Right lobe of liver (tissue), 6 donors: ENCODE results near the gene VAV2. TPM values are rescaled to one million over a fixed set of nuclear protein-coding genes. Genes with fewer than 3 reads are reported as not detected.
A peak's percentile ranks its signal among the peaks of the same experiment; 100 is the strongest.

Experiments used
- ATAC-seq, 4 donors: fragments of 200-7000 bp; cut with Tn5 transposase; one replicate each; pipeline ENCODE4 v1.9.1; 2020; ENCODE audit warnings: mild to moderate bottlenecking in 4 of 4, moderate library complexity in 4 of 4
- DNase-seq, 3 donors: peaks; one replicate each; pipeline ENCODE4 v3.0.0-alpha.2; 2020
- H3K27ac ChIP-seq, 3 donors: fragments of 200-600 bp; one replicate each; pipeline ENCODE4 v1.8.0; 2022
- H3K27me3 ChIP-seq, 2 donors: fragments of 200-600 bp; one replicate each; pipeline ENCODE4 v1.8.0; 2022
- H3K36me3 ChIP-seq, 4 donors: fragments of 200-600 bp; sonication (generic) in 1 of 4; one replicate each; pipeline versions ENCODE4 v1.5.1 to v1.8.0; 2017 to 2022; ENCODE audit warnings: control low read depth in 1 of 4
- H3K4me1 ChIP-seq, 4 donors: fragments of 200-600 bp; sonication (generic) in 1 of 4; one replicate each; pipeline versions ENCODE4 v1.5.1 to v1.8.0; 2017 to 2022; ENCODE audit warnings: control low read depth in 1 of 4
- H3K4me3 ChIP-seq, 3 donors: fragments of 200-600 bp; one replicate each; pipeline ENCODE4 v1.8.0; 2022
- H3K9me3 ChIP-seq, 4 donors: fragments of 200-600 bp; sonication (generic) in 1 of 4; one replicate each; pipeline versions ENCODE4 v1.5.1 to v1.8.0; 2017 to 2022; ENCODE audit warnings: control low read depth in 1 of 4
- CTCF ChIP-seq, 4 donors: fragments of 200-600 bp in 3 of 4; fragments of 450-650 bp in 1 of 4; IDR thresholded peaks; one replicate each; pipeline versions ENCODE4 v1.5.1 to v1.8.0; 2016 to 2022; ENCODE audit warnings: antibody characterized with exemption in 4 of 4, mild to moderate bottlenecking in 2 of 4
- POLR2A ChIP-seq: fragments of 450-650 bp; IDR thresholded peaks from one replicate; pipeline ENCODE4 v1.6.1; 2017; ENCODE audit warnings: antibody characterized with exemption, mild to moderate bottlenecking
- WGBS: methylation state at CpG from one replicate; pipeline ENCODE4 v1.1.6; 2018; ENCODE audit warnings: low coverage, low lambda C conversion rate; ENCODE audit not compliant: insufficient coverage; ENCODE audit errors: missing lambda C conversion rate; 5-methylcytosine and 5-hydroxymethylcytosine counted together
- intact Hi-C, 2 donors: fragments of 100-400 bp; cut with DNase I; formaldehyde crosslinking; loops; one replicate each; pipeline versions ENCODE4 v1.11.2 to v1.14.1; 2022
- total RNA-seq, 6 experiments: library from RNA; depleted of rRNA in 2 of 6; stranded (reverse); fragments of >200 nt in 2 of 6; fragmentation: NEBNext Ultra II Directional in 3 of 6; extraction: Animal tissue kit (Norgen Biotek cat#: 25700) in 3 of 6; gene quantifications; one replicate each; pipeline versions ENCODE4 v1.1.0 to v1.2.4, GENCODE V29; 2016 to 2023
- donor health status: DM: no; HTN: yes; CAD: no.
- donor health status: DM: no; HTN: no; CAD: no.
- donor health status: DM: no; HTN: no; CAD: no.
- donor health status: DM: no; HTN: yes; CAD: no.
- donor health status: DM: no; HTN: yes; CAD: no.

VAV2 gene
- total RNA-seq, 6 experiments from 2014 or later: 30.1 to 44.3 (median 34.9) TPM

- DNase-seq: no peak
Measured at GRCh38 chr9:133853331-133853730, 138.8 kb downstream of the VAV2 start.

DNA sequence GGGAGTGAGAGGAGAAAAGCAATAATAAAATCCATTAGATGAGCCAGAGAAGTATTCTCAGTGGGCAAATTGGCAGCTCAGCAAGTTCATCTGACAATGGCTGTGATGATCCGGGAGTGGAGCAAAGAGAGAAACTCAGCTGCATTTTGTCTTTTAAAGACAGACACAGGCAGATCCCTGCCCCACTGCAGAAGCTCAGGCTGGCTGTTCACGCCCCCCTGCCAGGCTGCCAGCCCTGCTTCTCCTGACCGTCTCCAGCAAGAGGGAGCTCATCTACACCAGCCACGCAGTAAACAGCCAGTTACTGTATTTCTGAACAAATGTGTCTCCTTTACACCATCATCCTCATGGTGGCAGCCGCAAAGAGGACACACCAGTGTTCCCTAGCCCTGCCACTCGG lies 139.7 kb downstream of the VAV2 start:
- Histone ChIP-seq H3K27me3 (no peaks in the 10 kb centered on the region), H3K4me3 (no peak overlapping the region), H3K9me3 (no peaks in the 10 kb centered on the region), H3K4me1 (peaks cover 0 to 26% (median 12%) of the 10 kb centered on the region in 4 donors), H3K27ac (no peak overlapping the region), H3K36me3 (peaks cover 0 to 2% (median 0%) of the 10 kb centered on the region in 4 donors)
- 100% methylated on average over 3 of the region's 6 CpGs for WGBS
- ATAC-seq: no peak
- intact Hi-C loops: no loop called here
- no peak for DNase-seq
- TF ChIP-seq POLR2A (no peak), CTCF (IDR thresholded peaks at IDR 0.05) (no peak)

More at GRCh38 chr9:133853331-133853730, 138.8 kb downstream of the VAV2 start:
- no peak for ATAC-seq
- H3K27me3 ChIP-seq: no peaks in the 10 kb centered on the region
- no CpG with 5 or more reads among the region's 7 CpGs for WGBS
- intact Hi-C loops: no loop called here
- H3K4me3 ChIP-seq: no peak overlapping the region
- TF ChIP-seq CTCF (IDR thresholded peaks at IDR 0.05): no peak
- peaks cover 0 to 2% (median 0%) of the 10 kb centered on the region in 4 donors for H3K36me3 ChIP-seq
- H3K9me3 ChIP-seq: no peaks in the 10 kb centered on the region
- H3K4me1 ChIP-seq: peaks cover 0 to 26% (median 12%) of the 10 kb centered on the region in 4 donors
- no peak overlapping the region for H3K27ac ChIP-seq

DNA sequence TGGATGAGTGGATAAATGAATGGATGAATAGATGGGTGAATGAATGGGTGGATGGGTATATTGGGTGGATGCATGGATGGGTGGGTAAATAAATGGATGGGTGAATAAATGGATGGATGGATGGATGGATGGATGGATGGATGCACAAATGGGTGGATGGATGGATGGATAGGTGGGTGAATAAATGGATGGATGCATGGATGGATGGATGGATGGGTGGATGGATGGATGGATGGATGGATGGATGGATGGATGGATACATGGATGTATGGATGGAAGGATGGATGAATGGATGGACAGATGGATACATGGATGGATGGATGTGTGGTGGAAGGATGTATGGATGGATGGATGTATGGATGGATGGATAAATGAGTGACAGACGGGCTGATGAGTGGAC lies 140.4 kb downstream of the VAV2 start:
- TF ChIP-seq CTCF (IDR thresholded peaks at IDR 0.05): no peak
- no peak for TF ChIP-seq POLR2A
- 88% methylated on average over 1 of the region's 1 CpG for WGBS

GRCh38 chr9:133850937-133851336 lies 141.2 kb downstream of the VAV2 start:
- TF ChIP-seq POLR2A (no peak), CTCF (IDR thresholded peaks at IDR 0.05) (no peak)
- no peaks in the 10 kb centered on the region for H3K9me3 ChIP-seq

More for the DNA sequence above, 140.4 kb downstream of the VAV2 start:
- H3K9me3 ChIP-seq: no peaks in the 10 kb centered on the region
- peaks cover 0 to 2% (median 0%) of the 10 kb centered on the region in 4 donors for H3K36me3 ChIP-seq
- no peak overlapping the region for H3K4me3 ChIP-seq
- no peaks in the 10 kb centered on the region for H3K27me3 ChIP-seq
- intact Hi-C loops: no loop called here
- peaks cover 0 to 23% (median 11%) of the 10 kb centered on the region in 4 donors for H3K4me1 ChIP-seq
- ATAC-seq (no peak), DNase-seq (no peak)
- no peak overlapping the region for H3K27ac ChIP-seq

More at GRCh38 chr9:133850937-133851336, 141.2 kb downstream of the VAV2 start:
- intact Hi-C loops: no loop called here
- 98% methylated on average over 6 of the region's 7 CpGs for WGBS
- Histone ChIP-seq H3K4me1 (peaks cover 0 to 16% (median 9%) of the 10 kb centered on the region in 4 donors), H3K4me3 (no peak overlapping the region), H3K27me3 (no peaks in the 10 kb centered on the region), H3K27ac (peak overlapping the region in 1 of 3 donors; percentile 8), H3K36me3 (peaks cover 0 to 2% (median 0%) of the 10 kb centered on the region in 4 donors)
- DNase-seq: no peak
- ATAC-seq: no peak
